PC-3 (cell line): ENCODE results near the gene PDCD2.

Source experiments
- CTCF ChIP-seq: fragments of 300-600 bp; sonication (generic); conservative IDR thresholded peaks from 2 replicates; pipeline ENCODE4 v1.5.1; 2017; ENCODE audit warnings: antibody characterized with exemption, low read depth, mild to moderate bottlenecking, low read length
- EZH2 ChIP-seq: fragments of 300-600 bp; sonication (generic); IDR thresholded peaks from one replicate; pipeline ENCODE4 v1.6.1; 2017; ENCODE audit warnings: antibody characterized with exemption, mild to moderate bottlenecking, low read length; ENCODE audit not compliant: unreplicated experiment
- EZH2phosphoT487 ChIP-seq: fragments of 300-600 bp; sonication (generic); IDR thresholded peaks from 2 replicates; pipeline ENCODE4 v1.6.1; 2018; ENCODE audit warnings: mild to moderate bottlenecking, antibody characterized with exemption, low read length, borderline replicate concordance

GRCh38 chr6:170584181-170584953 lies at the start of gene PDCD2:
- TF ChIP-seq CTCF (no peak), EZH2 (no peak), EZH2phosphoT487 (no peak)
